Endothelial cell of umbilical vein (primary cell): Measurements from ENCODE around the gene PRICKLE3. TPM values are rescaled to one million over a fixed set of nuclear protein-coding genes. Genes with fewer than 3 reads are reported as not detected.

Source experiments
- BruUV-seq: library from RNA; stranded (reverse); fragments of 400-500 nt; replicated peaks from 2 replicates; lab custom pipeline; 2021; lab: Mats Ljungman, UMichigan
- CTCF ChIA-PET: fragments of 300-600, 350-600 bp; sonication (Branson Sonifier 250); formaldehyde crosslinking; loops from one replicate; lab custom pipeline; 2021; ENCODE audit warnings: antibody characterized with exemption, inconsistent platforms; lab: Charles Lee
- POLR2A ChIA-PET: fragments of 300-600, 350-600 bp; sonication (Branson Sonifier 250); formaldehyde crosslinking; loops from one replicate; lab custom pipeline; 2021; ENCODE audit warnings: antibody characterized with exemption, inconsistent platforms; lab: Charles Lee
- DNase-seq: peaks from one replicate; pipeline ENCODE4 v3.0.0-alpha.2; 2011; ENCODE audit warnings: low read depth, low spot score
- FAIRE-seq: peaks from 2 replicates; lab custom pipeline; 2011; peaks lifted over from hg19 to GRCh38; lab: Jason Lieb, UNC
- H2AFZ ChIP-seq: 2 replicates; pipeline ENCODE4 v1.6.0; 2012; ENCODE audit warnings: low read depth, low read length, control low read depth, inconsistent platforms
- H3K27ac ChIP-seq: 2 replicates; pipeline ENCODE4 v1.5.1; 2011; ENCODE audit warnings: low read depth, mild to moderate bottlenecking, control low read depth, low read length, moderate library complexity; ENCODE audit not compliant: insufficient read depth
- H3K27me3 ChIP-seq, 2 experiments: 2 replicates each; pipeline versions ENCODE4 v1.6.0 to v1.6.1; 2011; ENCODE audit warnings: low read length in 2 of 2, mixed read lengths in 1 of 2; ENCODE audit not compliant: control insufficient read depth in 2 of 2, insufficient read depth in 2 of 2
- H3K36me3 ChIP-seq, 2 experiments: 2 replicates in 1 of 2; 3 replicates in 1 of 2; pipeline ENCODE4 v1.5.1; 2011; ENCODE audit warnings: low read length in 2 of 2, mild to moderate bottlenecking in 1 of 2, moderate library complexity in 1 of 2; ENCODE audit not compliant: control insufficient read depth in 2 of 2, insufficient read depth in 2 of 2; ENCODE audit errors: extremely low read depth in 1 of 2
- H3K4me1 ChIP-seq: 3 replicates; pipeline ENCODE4 v1.5.1; 2011; ENCODE audit warnings: mild to moderate bottlenecking, low read length; ENCODE audit not compliant: control insufficient read depth, insufficient read depth; ENCODE audit errors: extremely low read depth
- H3K4me2 ChIP-seq: 2 replicates; pipeline ENCODE4 v1.6.1; 2011; ENCODE audit warnings: low read length, control low read depth, mixed read lengths; ENCODE audit not compliant: insufficient read depth
- H3K4me3 ChIP-seq, 3 experiments: fragments of 200-600 bp in 1 of 3; sonication (generic), shearing (Covaris generic) in 1 of 3; replicated peaks in 1 of 3; 2 replicates each; pipeline ENCODE4 v1.5.1; 2011 to 2016; ENCODE audit warnings: control low read depth in 3 of 3, low read length in 3 of 3, mild to moderate bottlenecking in 2 of 3, inconsistent platforms in 1 of 3, low read depth in 1 of 3, moderate library complexity in 1 of 3; ENCODE audit not compliant: insufficient read depth in 1 of 3
- H3K79me2 ChIP-seq: 2 replicates; pipeline ENCODE4 v1.6.0; 2012; ENCODE audit warnings: low read length, inconsistent platforms; ENCODE audit not compliant: control insufficient read depth, insufficient read depth
- H3K9ac ChIP-seq: replicated peaks from 2 replicates; pipeline ENCODE3; 2011; ENCODE audit warnings: low read length, control low read depth; ENCODE audit not compliant: insufficient read depth; ENCODE audit errors: extremely low read depth
- H3K9me1 ChIP-seq: replicated peaks from 3 replicates; pipeline ENCODE4 v1.6.0; 2011; ENCODE audit warnings: mild to moderate bottlenecking, low read length; ENCODE audit not compliant: control insufficient read depth, insufficient read depth; ENCODE audit errors: extremely low read depth
- H3K9me3 ChIP-seq: replicated peaks from 2 replicates; pipeline ENCODE4 v1.5.1; 2012; ENCODE audit warnings: low read length, inconsistent platforms; ENCODE audit not compliant: control insufficient read depth, insufficient read depth
- H4K20me1 ChIP-seq: replicated peaks from 2 replicates; pipeline ENCODE3; 2011; ENCODE audit warnings: mild to moderate bottlenecking, low read length; ENCODE audit not compliant: control insufficient read depth, insufficient read depth; ENCODE audit errors: extremely low read depth
- CTCF ChIP-seq, 2 donors: IDR thresholded peaks; 1 replicate in 1 of 2; 2 replicates in 1 of 2; pipeline ENCODE4 v1.5.1; 2011; ENCODE audit warnings: low read length in 2 of 2, mild to moderate bottlenecking in 2 of 2, moderate library complexity in 2 of 2, control low read depth in 1 of 2, inconsistent platforms in 1 of 2, low read depth in 1 of 2; ENCODE audit not compliant: insufficient read depth in 1 of 2; ENCODE audit errors: extremely low read depth in 1 of 2
- EZH2 ChIP-seq: IDR thresholded peaks from 2 replicates; pipeline ENCODE4 v1.6.1; 2012; ENCODE audit warnings: borderline replicate concordance, low read depth, mild to moderate bottlenecking, moderate library complexity, low read length, inconsistent platforms; ENCODE audit not compliant: severe bottlenecking
- FOS ChIP-seq: IDR thresholded peaks from 2 replicates; pipeline ENCODE4 v1.6.1; 2011; ENCODE audit warnings: mild to moderate bottlenecking, low read length, moderate library complexity, borderline replicate concordance; ENCODE audit not compliant: insufficient read depth
- GATA2 ChIP-seq: IDR thresholded peaks from 2 replicates; pipeline ENCODE4 v1.7.0; 2011; ENCODE audit warnings: low read depth, mild to moderate bottlenecking, moderate library complexity, mixed read lengths, low read length; ENCODE audit not compliant: insufficient read length, insufficient read depth
- JUN ChIP-seq: IDR thresholded peaks from 2 replicates; pipeline ENCODE4 v1.6.1; 2011; ENCODE audit warnings: borderline replicate concordance, low read depth; ENCODE audit not compliant: insufficient read length, insufficient read depth
- MAX ChIP-seq: IDR thresholded peaks from 2 replicates; pipeline ENCODE4 v1.6.1; 2011; ENCODE audit not compliant: insufficient read depth, insufficient read length
- MYC ChIP-seq: IDR thresholded peaks from one replicate; pipeline ENCODE4 v1.6.1; 2011; ENCODE audit warnings: mild to moderate bottlenecking, low read depth, low read length
- POLR2A ChIP-seq: IDR thresholded peaks from 2 replicates; pipeline ENCODE4 v1.6.1; 2012; ENCODE audit warnings: low read depth, mild to moderate bottlenecking, control low read depth, low read length
- POLR2AphosphoS5 ChIP-seq: IDR thresholded peaks from 2 replicates; pipeline ENCODE4 v1.6.1; 2012; ENCODE audit warnings: low read depth, mild to moderate bottlenecking, control low read depth, low read length, moderate library complexity; ENCODE audit not compliant: insufficient read depth
- dilution Hi-C: fragments of 300-500 bp; cut with MboI; formaldehyde crosslinking; loops from one replicate; pipeline ENCODE4 v1.15.0; 2019; ENCODE audit warnings: low sequenced_read_pairs; ENCODE audit not compliant: extremely low pct_ligation_motif_present
- intact Hi-C: fragments of 100-400 bp; cut with micrococcal nuclease; formaldehyde crosslinking; loops from one replicate; pipeline ENCODE4 v1.10.0; 2022
- polyA plus RNA-seq, 4 experiments: library from polyadenylated mRNA; depleted of rRNA in 3 of 4; stranded (reverse) in 3 of 4; unstranded in 1 of 4; fragments of >200 nt; gene quantifications; 2 replicates each; pipeline versions ENCODE4 v1.2.1 to v1.2.3, GENCODE V29; 2011 to 2012; ENCODE audit warnings: missing spikeins in 1 of 4
- total RNA-seq: library from RNA; stranded (reverse); gene quantifications from 2 replicates; pipeline ENCODE4 v1.2.3, GENCODE V29; 2021

Gene PRICKLE3
- total and polyA plus RNA-seq, 2 donors (not counting 3 experiments of a cell fraction or from before 2014, with no cell fraction given), result 6.8 to 15.0 TPM

- H3K9me3 ChIP-seq, result no peaks in the 10 kb centered on the region
- no peak overlapping the region for H3K9ac ChIP-seq
- no peaks in the 10 kb centered on the region for H4K20me1 ChIP-seq
- DNase-seq (no peak), FAIRE-seq (no peak)
- dilution Hi-C loops, result no loop called here
- no peak for TF ChIP-seq MYC
- TF ChIP-seq GATA2, result no peak
- no peak for TF ChIP-seq CTCF (IDR thresholded peaks at IDR 0.05; ENCODE audit: extremely low read depth in 1 of 2, insufficient read depth in 1 of 2, low read depth in 1 of 2, low read length in 2 of 2)
- no peak for TF ChIP-seq JUN
- TF ChIP-seq POLR2A, result no peak
- TF ChIP-seq POLR2AphosphoS5, result no peak
- no peak for TF ChIP-seq FOS
- TF ChIP-seq EZH2, result no peak
- TF ChIP-seq MAX, result no peak
- POLR2A ChIA-PET, result interaction anchor here (1.6 kb wide), 1 partner anchor 12 kb away, joined by 5 read pairs; the partner anchor contains the start of gene PLP2
- CTCF ChIA-PET, result interaction anchor here (0.8 to 1.5 kb wide), 5 partner anchors 9 to 28 kb away, joined by 4 to 7 read pairs (median 5); no protein-coding TSS in a partner anchor
- no peaks in the 10 kb centered on the region for H3K79me2 ChIP-seq
- intact Hi-C loops, result no loop called here
- no peak overlapping the region for H2AFZ ChIP-seq
- peaks cover 0 to 2% of the 10 kb centered on the region in 2 experiments for H3K36me3 ChIP-seq
- no peaks in the 10 kb centered on the region for H3K9me1 ChIP-seq
- H3K4me2 ChIP-seq, result peak overlapping the region; percentile 11
- no TSS peak for BruUV-seq
- no peaks in the 10 kb centered on the region for H3K27me3 ChIP-seq
- no peak overlapping the region for H3K27ac ChIP-seq
- peak overlapping the region in 1 of 3 experiments; percentile 43 for H3K4me3 ChIP-seq
- H3K4me1 ChIP-seq, result peaks cover 14% of the 10 kb centered on the region
Observed at GRCh38 chrX:49183701-49184281, 2.4 kb downstream of the PRICKLE3 start.
